Measurements from ENCODE around the gene GATC. TPM values are rescaled to one million over a fixed set of nuclear protein-coding genes. Genes with fewer than 3 reads are reported as not detected.

GATC gene
- total and polyA plus RNA-seq, 3 donors from 2014 or later: 10.8 to 20.9 (median 17.5) TPM

- intact Hi-C loops (cut with DNase I; ENCODE audit: low total_unique reads): no loop called here
- Histone ChIP-seq H3K27me3 (no peaks in the 10 kb centered on the region), H3K9me3 (no peaks in the 10 kb centered on the region), H3K4me3 (peak overlapping the region; percentile 96 to 100), H3K4me1 (peaks cover 41% of the 10 kb centered on the region), H3K27ac (peak overlapping the region; percentile 94 to 95), H3K36me3 (ENCODE audit: low read depth, missing control alignments) (no peaks in the 10 kb centered on the region)
- DNase-seq: no peak
- TF ChIP-seq CTCF (IDR thresholded peaks at IDR 0.05): no peak
- TF ChIP-seq POLR2A (IDR thresholded peaks at IDR 0.05): no peak
- 21 to 24% methylated on average over 13 to 15 of the region's 17 CpGs for WGBS, 2 donors
Measured at GRCh38 chr12:120495186-120495730, 49.0 kb downstream of the GATC start.

GRCh38 chr12:120495731-120496412 lies 49.6 kb downstream of the GATC start, which contains the start of gene DYNLL1:
Gene DYNLL1, plus strand, starts transcription at chr12:120496113. Its CDS starts 309 bp downstream, at chr12:120496422.
- intact Hi-C loops (cut with DNase I; ENCODE audit: low total_unique reads): no loop called here
- peak within 1 kb of the TSS; percentile 94 to 95 for H3K27ac ChIP-seq
- H3K36me3 ChIP-seq (ENCODE audit: low read depth, missing control alignments): no peaks in the 10 kb centered on the region
- H3K9me3 ChIP-seq: no peaks in the 10 kb centered on the region
- 0 to 1% methylated on average over 26 to 31 of the region's 53 CpGs for WGBS, 2 donors
- H3K4me1 ChIP-seq: peaks cover 35% of the 10 kb centered on the region
- DNase-seq: peak; percentile 98
- H3K4me3 ChIP-seq: peak within 1 kb of the TSS; percentile 96 to 100
- TF ChIP-seq POLR2A (IDR thresholded peaks at IDR 0.05) (peak; percentile 75), CTCF (IDR thresholded peaks at IDR 0.05) (peak in 2 of 3 experiments; percentile 39 to 41)
- H3K27me3 ChIP-seq: no peaks in the 10 kb centered on the region

- TF ChIP-seq CTCF (IDR thresholded peaks at IDR 0.05) (no peak), POLR2A (IDR thresholded peaks at IDR 0.05) (no peak)
- 0 to 1% methylated on average over 29 to 46 of the region's 47 CpGs for whole genome bisulfite sequencing, 2 donors
- no peaks in the 10 kb centered on the region for H3K9me3 ChIP-seq
- intact Hi-C loops (cut with DNase I; ENCODE audit: low total_unique reads): no loop called here
- H3K27ac ChIP-seq: peak overlapping the region; percentile 94 to 95
- peak overlapping the region; percentile 96 to 100 for H3K4me3 ChIP-seq
- DNase-seq: peak; percentile 84
- H3K4me1 ChIP-seq: peaks cover 27% of the 10 kb centered on the region
- no peaks in the 10 kb centered on the region for H3K36me3 ChIP-seq (ENCODE audit: low read depth, missing control alignments)
- no peaks in the 10 kb centered on the region for H3K27me3 ChIP-seq
Measured at GRCh38 chr12:120496413-120497340, 50.4 kb downstream of the GATC start.

GRCh38 chr12:120497524-120498150 lies 51.4 kb downstream of the GATC start:
- Histone ChIP-seq H3K4me1 (peaks cover 26% of the 10 kb centered on the region), H3K9me3 (no peaks in the 10 kb centered on the region), H3K27ac (no peak overlapping the region), H3K36me3 (ENCODE audit: low read depth, missing control alignments) (no peaks in the 10 kb centered on the region), H3K4me3 (peak overlapping the region; percentile 96 to 100), H3K27me3 (no peaks in the 10 kb centered on the region)
- 8 to 11% methylated on average over 9 of the region's 9 CpGs for WGBS, 2 donors
- intact Hi-C loops (cut with DNase I; ENCODE audit: low total_unique reads): no loop called here
- no peak for TF ChIP-seq CTCF (IDR thresholded peaks at IDR 0.05)
- TF ChIP-seq POLR2A (IDR thresholded peaks at IDR 0.05): no peak
- DNase-seq: no peak
